ENCODE measurements around the gene KCNQ2.

KCNQ2 gene

DNA sequence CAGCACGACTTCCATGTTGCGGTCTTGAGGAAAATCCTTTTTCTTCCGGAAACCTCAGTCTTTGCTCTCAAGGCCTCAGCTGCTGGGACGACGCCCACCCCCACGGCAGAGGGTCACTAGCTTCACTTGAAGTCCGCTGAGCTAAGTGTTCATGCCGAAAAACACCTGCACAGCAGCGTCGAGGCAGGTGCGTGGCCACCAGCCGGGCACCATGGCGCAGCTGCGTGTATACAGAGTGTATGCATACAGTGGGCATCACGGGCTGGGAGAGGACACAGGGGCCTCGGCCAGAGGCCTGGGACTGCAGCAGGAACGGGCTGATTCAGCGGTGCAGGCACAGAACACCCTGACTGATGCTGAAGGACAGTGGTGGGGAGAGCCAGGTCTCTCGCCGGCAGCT lies 20.1 kb downstream of the KCNQ2 start:
- DNase-seq, result no peak

DNA sequence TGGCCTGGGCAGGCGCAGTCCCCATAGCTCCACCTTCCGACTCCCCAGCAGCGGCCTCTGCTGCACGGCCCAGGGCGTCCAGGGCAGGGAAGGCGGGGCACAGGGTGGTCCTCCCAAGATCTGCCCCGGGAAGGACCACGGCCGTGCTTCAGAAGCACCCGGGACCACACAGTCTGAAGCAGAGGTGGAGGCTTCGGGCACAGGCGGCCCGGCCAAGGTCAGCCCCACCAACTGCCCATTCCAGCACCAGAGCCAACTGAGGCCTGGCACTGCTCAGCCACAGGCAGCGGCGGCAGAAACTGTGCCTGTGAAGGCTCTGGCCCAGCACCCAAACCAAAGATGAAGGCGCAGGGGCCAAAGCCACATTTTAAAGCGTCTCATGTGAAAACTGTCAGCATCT lies 20.6 kb downstream of the KCNQ2 start:
- no peak for DNase-seq

DNA sequence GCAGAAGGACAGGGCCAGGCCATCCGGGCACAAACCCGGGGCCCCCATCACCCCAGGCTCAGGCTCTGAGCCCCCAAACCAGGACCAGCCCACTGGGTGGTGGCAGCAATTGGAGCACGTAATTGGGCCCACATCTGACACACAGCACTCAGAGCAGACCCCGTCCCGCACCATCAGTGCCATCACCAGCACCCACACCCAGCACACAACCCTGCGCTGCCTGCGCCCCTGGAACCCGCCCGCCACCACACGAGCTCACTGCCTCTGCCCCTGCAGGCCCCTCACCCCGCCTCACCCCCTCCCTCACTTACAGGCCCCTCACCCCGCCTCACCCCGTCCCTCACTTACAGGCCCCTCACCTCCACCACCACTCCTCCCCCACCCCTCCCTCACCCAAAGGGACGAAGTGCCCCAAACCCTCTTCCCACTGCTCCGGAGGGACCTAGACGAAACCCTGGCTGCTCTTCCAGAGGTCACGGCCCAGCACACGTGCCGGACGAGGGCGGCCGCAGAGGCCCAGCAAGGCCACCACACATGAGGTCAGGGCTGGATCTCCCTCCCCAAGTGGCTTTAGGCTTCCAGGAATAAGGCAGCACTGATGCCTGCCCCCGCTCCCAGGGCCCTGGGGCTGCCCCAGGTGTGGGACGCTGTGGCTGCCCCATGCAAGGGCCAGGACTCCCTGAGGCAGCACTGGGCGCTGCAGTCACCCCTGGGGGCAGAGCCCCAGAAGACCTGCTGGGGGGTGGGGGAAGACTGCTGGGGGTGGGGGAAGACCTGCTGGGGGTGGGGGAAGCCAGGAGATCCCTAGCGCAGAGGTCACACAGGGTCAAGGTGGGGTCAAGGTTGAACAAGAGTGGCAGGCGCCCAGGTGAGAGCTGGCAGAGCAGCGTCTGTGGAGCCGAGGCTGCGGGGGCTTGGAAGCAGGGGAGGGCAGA lies 22.4 kb downstream of the KCNQ2 start:
- no peak for DNase-seq

DNA sequence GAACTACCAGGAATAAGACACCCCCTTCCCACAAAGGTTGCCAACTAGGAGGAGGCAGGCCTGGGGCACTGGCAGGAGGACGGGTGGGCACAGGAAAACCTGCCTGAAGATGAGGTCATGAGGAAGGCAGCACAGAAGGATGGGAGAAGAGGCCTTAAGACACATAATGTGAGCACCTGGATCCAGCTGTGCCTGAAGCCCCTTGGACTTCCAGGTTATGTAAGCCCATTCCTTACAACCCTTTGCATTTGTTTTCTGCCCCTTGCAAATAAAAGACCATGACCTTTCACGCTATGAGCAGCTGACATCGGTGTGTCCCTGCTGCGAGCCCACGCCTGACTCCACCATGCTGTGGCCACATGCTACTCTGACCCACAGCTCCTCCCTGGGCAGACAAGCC lies 23.4 kb downstream of the KCNQ2 start:
- DNase-seq, result no peak

DNA sequence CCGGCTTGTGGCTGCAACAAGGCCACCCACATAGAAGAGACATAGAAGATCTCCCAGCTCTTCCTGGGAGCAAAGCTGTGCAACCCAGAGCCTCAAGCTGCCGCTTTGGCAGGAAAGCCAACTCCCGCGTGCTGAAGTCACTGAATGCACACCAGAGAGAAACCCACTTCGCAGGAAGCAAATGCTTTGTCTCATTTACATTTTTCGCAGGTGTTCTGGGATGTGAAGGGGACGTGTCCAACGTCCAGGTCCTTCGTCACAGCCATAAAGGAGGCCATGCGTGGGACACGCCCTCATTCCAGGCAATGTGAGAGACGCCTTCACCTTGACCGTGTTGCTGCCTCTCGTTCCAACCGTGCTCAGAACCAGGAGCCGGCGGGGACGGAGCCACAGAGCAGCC lies 24.4 kb downstream of the KCNQ2 start:
- DNase-seq, result no peak

DNA sequence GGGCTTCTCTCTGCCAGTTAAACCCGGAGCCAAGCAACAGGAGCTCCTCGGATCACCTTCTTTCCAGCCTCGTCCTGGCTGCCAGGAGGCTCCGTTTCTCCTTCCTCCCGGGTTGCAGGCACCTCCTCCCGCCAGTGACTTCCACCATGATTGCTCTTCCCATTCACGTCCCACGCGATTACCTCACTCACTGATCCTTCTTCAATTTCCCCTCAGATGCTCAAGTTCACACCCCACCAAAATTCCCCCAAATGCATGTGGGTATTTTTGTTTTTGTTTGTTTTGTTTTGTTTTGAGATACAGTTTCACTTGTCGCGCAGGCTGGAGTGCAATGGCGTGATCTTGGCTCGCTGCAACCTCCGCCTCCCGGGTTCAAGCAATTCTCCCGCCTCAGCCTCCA lies 25.1 kb downstream of the KCNQ2 start:
- DNase-seq, result no peak

DNA sequence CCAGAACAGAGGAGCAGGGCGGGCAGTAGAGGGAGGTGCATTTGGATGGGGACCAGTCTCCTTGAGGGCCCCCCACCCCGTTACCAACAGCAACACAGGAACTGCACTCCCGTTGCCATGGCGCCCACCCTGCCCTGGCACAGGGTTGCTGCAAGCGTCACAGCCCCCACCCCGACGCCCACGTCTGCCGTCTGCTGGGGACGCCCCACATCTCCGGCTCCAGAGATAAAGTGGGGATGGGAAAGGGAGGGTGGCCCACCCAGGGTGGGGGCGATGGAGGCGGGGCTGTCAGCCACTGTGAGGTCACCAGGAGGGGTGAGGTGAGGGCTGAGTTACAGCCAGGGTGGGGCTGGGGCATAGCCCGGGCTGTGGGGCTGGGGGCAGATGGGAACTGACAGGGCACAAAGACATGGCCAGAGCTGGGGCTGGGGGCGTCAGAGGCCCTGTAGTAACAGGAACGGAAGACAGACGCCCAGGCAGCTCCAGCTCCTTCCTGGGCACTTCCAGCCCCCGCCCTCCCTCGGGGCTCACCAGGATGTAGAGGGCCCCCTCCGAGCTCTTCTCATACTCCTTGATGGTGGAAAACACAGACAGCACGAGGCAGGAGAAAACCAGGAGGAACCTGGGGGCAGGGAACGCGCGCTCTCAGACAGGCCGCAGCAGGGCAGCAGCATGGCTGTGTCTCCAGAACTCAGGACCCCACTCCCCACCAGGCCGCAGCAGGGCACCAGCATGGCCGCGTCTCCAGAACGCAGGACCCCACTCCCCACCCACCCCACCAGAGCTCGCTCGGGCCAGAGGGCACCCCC lies 26.0 kb downstream of the KCNQ2 start:
- DNase-seq, result no peak

DNA sequence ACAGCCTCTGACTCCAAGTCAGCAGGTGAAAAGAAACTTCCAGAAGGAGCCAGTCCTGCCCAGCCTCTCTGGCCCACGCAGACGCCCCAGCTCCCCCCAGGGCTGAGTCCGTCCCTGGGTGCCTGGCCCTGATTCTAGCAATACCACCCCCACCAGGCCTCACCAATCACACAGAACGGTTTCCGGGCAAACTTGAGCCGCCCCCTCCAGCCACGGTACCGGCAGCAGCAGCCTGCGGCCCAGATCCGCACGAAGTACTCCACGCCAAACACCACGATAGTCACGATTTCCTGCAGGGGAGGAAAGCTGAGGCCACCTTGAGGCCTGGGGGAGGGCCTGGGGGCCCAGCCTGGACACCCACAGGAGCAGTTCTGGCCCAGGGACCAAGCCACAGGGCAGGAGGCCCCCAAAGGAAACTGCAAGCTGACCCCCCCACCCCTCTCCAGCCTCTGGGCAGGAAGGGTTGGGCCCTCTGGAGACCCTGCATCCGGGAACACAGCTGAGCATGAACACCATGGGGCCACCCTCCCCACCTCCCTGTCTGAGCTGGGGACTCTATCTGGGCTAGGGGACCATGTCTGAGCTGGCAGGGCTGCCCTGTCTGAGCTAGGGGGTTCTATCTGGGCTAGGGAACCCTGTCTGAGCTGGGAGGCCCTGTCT lies 27.2 kb downstream of the KCNQ2 start:
- DNase-seq, result no peak

DNA sequence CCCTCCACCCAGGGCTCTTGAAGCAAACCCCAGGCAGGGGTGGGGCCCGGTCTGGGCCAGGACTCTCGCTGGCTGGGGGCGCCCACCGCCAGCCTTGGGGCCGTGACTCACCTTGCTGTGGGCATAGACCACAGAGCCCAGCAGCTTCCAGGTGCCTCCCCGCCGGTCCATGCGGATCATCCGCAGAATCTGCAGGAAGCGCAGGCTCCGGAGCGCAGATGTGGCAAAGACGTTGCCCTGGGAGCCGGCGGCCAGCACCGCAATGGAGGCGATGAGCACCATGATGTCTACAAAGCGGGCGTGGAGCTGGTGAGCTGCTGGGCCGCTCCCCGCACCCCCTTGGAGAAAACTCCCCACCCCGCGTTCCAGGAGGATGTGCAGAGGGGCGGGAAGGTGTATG lies 27.9 kb downstream of the KCNQ2 start:
- no peak for DNase-seq

DNA sequence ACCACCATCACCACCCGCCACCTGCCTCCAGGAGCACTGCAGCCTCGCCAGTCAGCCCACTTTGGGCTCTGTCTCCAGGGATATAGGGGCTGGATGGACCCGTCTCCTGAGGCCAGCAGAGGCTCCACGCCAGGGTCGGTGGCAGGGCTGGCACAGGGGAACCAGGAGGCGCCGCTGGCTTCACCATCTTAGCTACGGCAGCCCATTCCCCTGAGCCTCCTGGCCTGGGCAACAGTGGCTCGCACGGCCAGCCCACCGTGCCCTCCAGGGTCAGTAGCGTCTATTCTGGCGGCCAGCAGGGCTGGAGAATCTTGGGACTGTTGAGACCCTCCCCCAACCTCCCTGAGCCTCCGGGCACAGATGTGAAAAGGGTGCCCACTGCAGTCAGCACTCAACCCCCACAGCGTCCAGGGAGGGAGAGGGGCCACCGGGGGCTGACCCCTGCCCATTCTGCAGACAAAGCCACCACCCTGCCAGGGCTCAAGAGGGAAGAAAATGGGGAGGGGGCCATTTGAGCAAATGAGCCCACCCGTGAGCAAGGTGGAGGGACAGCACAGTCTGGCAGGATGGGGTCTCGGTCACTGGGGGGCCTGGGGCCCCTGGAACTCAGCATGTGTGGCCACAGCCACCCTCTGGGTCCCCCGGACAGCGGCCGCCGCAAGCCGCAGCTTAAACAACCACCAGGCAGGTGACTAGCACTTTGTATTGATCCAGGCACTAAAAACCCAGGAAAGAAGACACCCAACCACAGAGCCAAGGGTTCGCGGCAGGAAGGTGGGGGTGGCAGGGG lies 28.7 kb downstream of the KCNQ2 start:
- no peak for DNase-seq

DNA sequence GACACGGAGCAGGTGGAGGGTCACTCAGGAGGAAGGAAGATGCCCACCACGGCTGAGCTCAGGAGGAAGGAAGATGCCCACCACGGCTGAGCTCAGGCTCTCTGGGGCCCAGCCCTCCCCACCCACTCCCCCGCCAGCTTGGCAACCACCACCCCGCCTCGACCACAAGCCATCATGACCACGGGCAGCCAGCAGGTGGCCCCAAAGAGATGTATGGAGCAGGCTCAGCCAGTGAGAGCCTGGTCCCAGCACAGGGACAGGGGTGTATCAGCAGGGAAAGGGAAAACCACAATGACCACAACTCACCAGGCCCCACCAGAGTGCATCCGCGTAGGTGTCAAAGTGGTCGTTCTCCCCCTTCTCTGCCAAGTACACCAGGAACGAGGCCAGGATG lies 30.4 kb downstream of the KCNQ2 start:
- DNase-seq, result no peak

DNA sequence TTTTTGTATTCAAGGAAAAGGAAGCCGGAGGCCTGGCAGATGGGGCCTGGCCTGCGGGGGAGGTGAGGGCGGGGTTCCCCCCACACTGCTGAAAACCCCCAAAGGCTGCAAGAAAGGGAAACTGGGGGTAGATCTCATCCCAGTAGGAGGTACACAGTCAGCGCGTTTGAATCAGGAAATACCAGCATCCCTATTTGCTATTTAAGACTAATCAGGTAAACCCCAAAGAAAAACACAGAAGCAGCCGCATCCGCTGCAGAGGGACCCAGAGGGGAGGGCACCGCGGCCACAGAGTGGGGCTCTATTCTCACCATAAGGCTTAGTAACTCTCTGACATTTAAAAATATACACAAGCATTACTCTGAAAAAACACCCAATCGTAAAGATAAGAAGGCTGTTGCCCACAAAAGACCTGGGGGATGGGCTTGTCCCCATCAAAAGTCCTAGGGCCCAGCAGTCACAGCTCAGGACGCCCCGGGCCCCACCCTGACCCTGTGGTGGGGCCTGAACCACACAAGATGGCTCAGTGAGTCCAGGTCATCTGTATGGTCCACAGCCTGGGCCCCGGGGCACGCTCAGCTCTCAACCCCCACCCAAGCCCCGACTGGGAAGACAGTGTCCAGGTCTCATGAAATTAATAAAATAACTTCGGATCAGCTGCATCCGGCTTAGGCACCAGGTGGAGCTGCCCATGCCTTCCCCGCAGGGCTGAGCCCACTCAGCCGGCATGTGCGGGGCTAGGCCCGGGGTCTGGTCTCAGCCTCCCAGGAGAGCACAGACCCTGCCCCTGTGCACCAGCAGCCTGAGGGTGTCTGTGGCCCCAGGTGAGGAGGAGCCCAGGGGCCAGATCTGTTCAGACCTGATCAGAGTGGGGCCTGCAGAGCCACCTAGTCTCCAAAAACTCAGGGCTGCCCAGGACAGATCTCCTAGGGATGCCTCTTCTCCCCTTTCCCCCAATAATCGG lies 31.0 kb downstream of the KCNQ2 start:
- no peak for DNase-seq

DNA sequence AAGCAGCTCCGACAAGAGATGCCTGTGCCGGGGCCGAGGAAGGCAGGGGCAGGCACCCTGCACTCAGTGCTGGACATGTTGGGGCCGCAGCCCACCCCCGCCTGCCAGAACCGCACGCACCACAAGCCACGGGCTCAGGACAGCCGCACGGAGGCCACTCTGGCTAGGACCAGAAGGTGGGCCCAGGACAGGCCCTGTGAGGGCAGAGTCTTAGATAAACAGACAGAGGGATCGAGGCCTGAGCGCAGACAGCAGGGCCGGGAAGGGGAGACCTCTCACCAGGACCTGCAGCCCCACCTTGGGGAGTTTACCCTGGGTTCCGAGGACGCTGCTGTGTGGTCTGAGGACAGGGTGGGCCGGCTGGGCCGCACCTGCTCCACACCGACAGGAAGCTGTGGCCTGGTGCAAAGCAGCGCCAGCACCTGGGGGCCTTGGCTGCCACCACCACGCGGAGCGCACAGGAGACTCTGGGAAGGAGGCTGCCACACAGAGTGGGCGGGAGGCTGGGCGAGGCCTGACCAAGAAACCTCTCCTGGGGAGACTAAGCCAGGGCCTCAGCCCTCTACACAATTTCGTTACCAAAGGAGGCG lies 32.0 kb downstream of the KCNQ2 start:
- DNase-seq, result no peak

DNA sequence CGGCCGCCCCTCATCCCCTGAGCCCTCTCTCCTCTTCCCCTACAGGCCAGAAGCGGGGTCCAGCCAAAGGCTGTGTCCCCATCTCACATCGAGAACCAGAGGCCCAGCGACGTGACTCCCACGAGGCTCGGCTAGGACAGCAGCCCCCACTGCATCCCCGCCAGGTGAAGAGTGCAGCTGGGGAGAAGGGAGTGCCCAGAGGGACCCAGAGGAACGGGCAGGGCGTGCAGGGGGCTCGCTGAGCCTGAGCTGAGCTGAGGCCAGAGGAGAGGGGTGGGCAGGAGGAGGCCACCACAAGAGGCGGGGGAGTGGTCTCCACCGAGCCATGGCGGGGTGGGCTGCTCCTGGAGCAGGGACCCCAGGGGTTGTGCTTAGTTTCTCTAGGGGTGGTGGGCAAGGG lies 32.6 kb downstream of the KCNQ2 start:
- no peak for DNase-seq

DNA sequence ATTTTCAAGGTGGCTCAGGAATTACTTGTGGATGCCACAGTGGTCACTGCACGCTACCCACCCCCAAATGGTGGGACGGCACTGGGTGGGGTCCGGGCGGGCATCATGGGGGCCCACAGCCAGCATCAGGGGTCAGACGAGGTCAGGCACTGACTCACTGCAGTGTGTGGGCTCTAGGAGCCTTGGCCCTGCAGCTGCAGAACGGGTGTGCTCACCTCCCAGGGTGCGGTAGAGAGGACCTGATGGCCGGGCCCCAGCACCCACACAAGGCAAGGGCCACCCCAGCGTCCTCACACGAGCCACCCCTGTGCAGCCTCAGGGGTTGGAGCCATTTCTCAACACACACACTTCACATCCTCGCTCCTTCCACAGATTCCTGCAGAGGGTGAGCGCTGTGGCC lies 34.3 kb downstream of the KCNQ2 start:
- DNase-seq, result no peak

DNA sequence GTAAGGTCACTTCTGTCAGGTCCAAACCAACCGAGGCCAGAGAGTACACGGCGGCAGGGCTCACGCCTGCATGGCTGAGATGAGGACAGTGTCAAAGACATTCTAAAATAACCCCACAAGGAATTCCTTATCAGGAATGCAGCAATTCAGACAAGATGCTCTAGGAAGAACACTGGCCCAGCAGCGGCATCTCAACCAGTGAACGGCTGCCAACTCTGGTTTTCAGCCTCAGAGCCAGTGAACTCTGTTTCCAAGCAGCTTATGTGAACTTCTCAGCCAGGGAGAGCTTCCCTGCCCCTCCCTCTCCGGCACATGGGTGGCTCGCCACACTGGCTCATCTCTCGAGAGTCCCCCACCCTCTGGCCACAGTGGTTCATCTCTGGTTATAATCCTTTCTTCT lies 36.9 kb downstream of the KCNQ2 start:
- DNase-seq, result no peak

DNA sequence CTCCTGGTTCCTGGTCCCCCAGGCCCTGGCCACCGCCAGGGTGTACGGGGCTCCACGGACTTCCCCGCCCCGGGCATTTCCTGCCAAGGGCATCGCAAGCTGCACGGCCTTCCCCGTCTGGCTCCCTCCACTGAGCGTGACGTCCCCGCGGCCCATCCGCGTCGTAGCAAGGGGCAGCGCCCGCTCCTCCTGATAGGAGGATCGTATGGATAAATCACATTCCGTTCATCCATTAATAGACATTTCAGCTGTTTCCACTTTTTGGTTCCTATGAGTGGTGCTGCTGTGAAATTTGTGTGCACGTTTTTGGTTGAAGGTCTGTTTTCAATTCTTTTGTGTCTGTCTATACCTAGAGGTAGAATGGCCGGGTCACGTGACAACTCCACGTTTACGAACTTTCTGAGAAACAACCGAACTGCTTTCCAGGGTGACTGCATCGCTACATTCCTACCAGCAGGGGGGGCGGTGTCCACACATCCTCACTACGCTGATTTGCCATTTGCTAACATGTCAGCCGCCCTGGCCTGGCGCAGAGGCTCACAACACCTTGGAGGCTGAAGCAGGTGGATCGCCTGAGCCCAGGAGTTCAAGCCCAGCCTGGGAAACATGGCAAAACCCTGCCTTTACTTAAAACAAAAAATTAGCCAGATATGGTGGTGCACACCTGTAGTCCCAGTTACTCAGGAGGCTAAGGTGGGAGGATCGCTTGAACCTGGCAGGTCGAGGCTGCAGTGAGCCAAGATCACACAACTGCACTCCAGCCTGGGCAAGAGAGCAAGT lies 37.7 kb downstream of the KCNQ2 start:
- peak; percentile 85 for DNase-seq

DNA sequence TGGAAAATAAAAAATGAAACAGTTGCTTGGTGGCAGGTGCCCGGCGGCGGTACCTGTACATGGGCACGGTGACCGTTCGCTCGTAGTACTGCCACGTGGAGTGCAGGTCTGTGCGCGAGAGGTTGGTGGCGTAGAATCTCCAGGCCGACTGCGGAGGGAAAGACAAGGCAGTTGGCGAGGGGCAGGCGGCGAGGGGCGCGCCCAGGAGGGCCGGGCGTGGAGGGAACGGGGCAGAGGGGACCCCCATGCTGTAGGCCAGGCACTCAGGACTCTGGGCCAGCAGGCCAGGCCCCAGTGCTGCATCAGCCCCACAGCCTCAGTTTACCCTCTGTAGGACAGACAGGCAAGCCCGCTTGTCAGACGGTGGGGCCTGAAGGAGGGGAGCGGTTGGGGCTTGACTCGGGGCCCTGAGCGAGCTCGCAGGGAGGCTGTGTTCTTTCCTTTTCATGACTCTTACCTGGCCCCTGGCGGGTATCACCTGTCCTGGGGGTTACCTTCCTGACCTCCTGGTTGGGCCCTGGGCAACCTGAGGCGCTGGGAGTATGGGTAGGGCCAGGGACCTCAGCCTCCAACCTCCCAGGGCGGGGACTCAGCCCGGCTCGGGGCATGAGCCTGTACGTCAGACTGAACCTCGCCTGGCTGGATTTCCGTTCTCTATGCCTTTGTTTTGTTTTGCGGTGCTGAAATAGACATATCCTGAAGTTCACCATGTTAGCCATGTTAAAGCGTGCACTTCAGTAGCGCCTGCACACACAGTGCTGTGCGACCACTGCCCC lies 38.5 kb downstream of the KCNQ2 start:
- no peak for DNase-seq

DNA sequence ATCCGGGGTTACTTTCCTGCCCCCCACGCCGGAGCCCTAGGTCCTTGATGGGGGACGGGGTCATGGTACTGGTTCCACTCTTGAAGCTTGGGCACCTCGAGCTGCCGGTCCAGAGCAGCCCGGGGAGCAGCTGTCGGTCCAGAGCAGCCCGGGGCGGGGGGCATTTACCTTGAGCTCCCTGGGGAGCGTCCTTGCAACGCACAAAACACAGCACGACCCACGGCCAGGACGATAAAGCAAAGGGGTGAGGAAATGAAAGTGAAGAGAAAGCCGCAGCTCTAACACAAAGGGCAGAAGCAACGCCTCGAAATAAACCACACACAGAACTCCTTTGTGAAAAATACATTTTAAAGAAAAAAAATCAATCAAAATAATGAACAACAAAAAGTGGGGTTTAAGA lies 39.1 kb downstream of the KCNQ2 start:
- no peak for DNase-seq

Data from retina (tissue), 1 donor.